HUES64 (cell line): ENCODE measurements around the gene CCDC27. TPM values are rescaled to one million over a fixed set of nuclear protein-coding genes. Genes with fewer than 3 reads are reported as not detected.

ENCODE experiments used
- H3K27ac ChIP-seq: 2 replicates; pipeline ENCODE4 v1.7.0; 2013; ENCODE audit warnings: low read depth, low read length, inconsistent platforms
- H3K27me3 ChIP-seq: 2 replicates; pipeline ENCODE4 v1.6.1; 2013; ENCODE audit warnings: mild to moderate bottlenecking, low read length; ENCODE audit not compliant: insufficient read depth
- H3K36me3 ChIP-seq: 2 replicates; pipeline ENCODE4 v1.6.1; 2013; ENCODE audit warnings: mild to moderate bottlenecking, low read length; ENCODE audit not compliant: insufficient read depth
- H3K4me1 ChIP-seq: 2 replicates; pipeline ENCODE4 v1.6.1; 2013; ENCODE audit warnings: mild to moderate bottlenecking, low read length, moderate library complexity; ENCODE audit not compliant: insufficient read depth
- H3K4me3 ChIP-seq: 2 replicates; pipeline ENCODE4 v1.5.1; 2013; ENCODE audit warnings: mild to moderate bottlenecking, low read length, moderate library complexity
- H3K9ac ChIP-seq: 2 replicates; pipeline ENCODE4 v1.6.1; 2013; ENCODE audit warnings: mild to moderate bottlenecking, low read depth, low read length
- H3K9me3 ChIP-seq: 2 replicates; pipeline ENCODE4 v1.6.1; 2013; ENCODE audit warnings: low read depth, low read length; ENCODE audit not compliant: insufficient read depth
- WGBS: fragments of 150-250, 120-280 bp; methylation state at CpG from one replicate; pipeline ENCODE4 v1.1.7; 2013; ENCODE audit warnings: missing lambda C conversion rate; 5-methylcytosine and 5-hydroxymethylcytosine counted together
- polyA plus RNA-seq, 2 experiments: library from polyadenylated mRNA; stranded (reverse); fragments of 50-300 nt; gene quantifications; one replicate each; pipeline ENCODE4 v1.2.3, GENCODE V29; 2013

CCDC27 gene
- polyA plus RNA-seq (2013, experiment 1 of 2), result 0.05 TPM
- polyA plus RNA-seq (2013, experiment 2 of 2), result not detected

GRCh38 chr1:3752400-3752945 lies at the start of gene CCDC27:
Gene CCDC27, plus strand, starts transcription at chr1:3752450. Its CDS starts 32 bp downstream, at chr1:3752482.
- Histone ChIP-seq H3K27ac (no peak within 1 kb of the TSS), H3K27me3 (peaks cover 14% of the 10 kb centered on the region; the same call in 1 of the 2 replicates), H3K36me3 (no peaks in the 10 kb centered on the region), H3K9me3 (no peaks in the 10 kb centered on the region), H3K9ac (no peak within 1 kb of the TSS), H3K4me1 (no peaks in the 10 kb centered on the region), H3K4me3 (no peak within 1 kb of the TSS)
- WGBS, result 91% methylated on average over 17 of the region's 17 CpGs

GRCh38 chr1:3702528-3702927 lies 49.7 kb upstream of the CCDC27 start:
- Histone ChIP-seq H3K9me3 (no peaks in the 10 kb centered on the region), H3K4me1 (0 out of 2 replicates have a peak, but pooled peaks cover 1% of the 10 kb centered on the region), H3K4me3 (no peak overlapping the region), H3K27ac (no peak overlapping the region), H3K36me3 (no peaks in the 10 kb centered on the region), H3K27me3 (no peaks in the 10 kb centered on the region), H3K9ac (no peak overlapping the region)
- WGBS, result 89% methylated on average over 19 of the region's 19 CpGs

- H3K9ac ChIP-seq, result 0 out of 2 replicates have a peak overlapping the region, but pooled peaks have one; percentile 0
- H3K9me3 ChIP-seq, result no peaks in the 10 kb centered on the region
- no peak overlapping the region for H3K4me3 ChIP-seq
- H3K36me3 ChIP-seq, result no peaks in the 10 kb centered on the region
- peaks cover 1% of the 10 kb centered on the region; the same call in 1 of the 2 replicates for H3K27me3 ChIP-seq
- no peak overlapping the region for H3K27ac ChIP-seq
- WGBS, result 80% methylated on average over 21 of the region's 21 CpGs
- 0 out of 2 replicates have a peak, but pooled peaks cover 6% of the 10 kb centered on the region for H3K4me1 ChIP-seq
These were observed 49.1 kb upstream of the CCDC27 start for GRCh38 chr1:3702990-3703728.

- H3K4me1 ChIP-seq, result 0 out of 2 replicates have a peak, but pooled peaks cover 6% of the 10 kb centered on the region
- no peak overlapping the region for H3K9ac ChIP-seq
- 88% methylated on average over 28 of the region's 28 CpGs for WGBS
- H3K9me3 ChIP-seq, result no peaks in the 10 kb centered on the region
- no peaks in the 10 kb centered on the region for H3K36me3 ChIP-seq
- peaks cover 6% of the 10 kb centered on the region; the same call in 1 of the 2 replicates for H3K27me3 ChIP-seq
- no peak overlapping the region for H3K4me3 ChIP-seq
- no peak overlapping the region for H3K27ac ChIP-seq
These were observed 48.4 kb upstream of the CCDC27 start for GRCh38 chr1:3703786-3704371.

GRCh38 chr1:3705341-3705950 lies 46.8 kb upstream of the CCDC27 start:
- peaks cover 6% of the 10 kb centered on the region; the same call in 1 of the 2 replicates for H3K27me3 ChIP-seq
- WGBS, result 87% methylated on average over 19 of the region's 19 CpGs
- H3K4me3 ChIP-seq, result no peak overlapping the region
- no peaks in the 10 kb centered on the region for H3K9me3 ChIP-seq
- H3K27ac ChIP-seq, result no peak overlapping the region
- peaks cover 12% of the 10 kb centered on the region; the same call in 1 of the 2 replicates for H3K4me1 ChIP-seq
- no peak overlapping the region for H3K9ac ChIP-seq
- H3K36me3 ChIP-seq, result no peaks in the 10 kb centered on the region

- no peaks in the 10 kb centered on the region for H3K9me3 ChIP-seq
- peaks cover 12% of the 10 kb centered on the region; the same call in 1 of the 2 replicates for H3K4me1 ChIP-seq
- H3K9ac ChIP-seq, result no peak overlapping the region
- H3K27ac ChIP-seq, result no peak overlapping the region
- H3K4me3 ChIP-seq, result no peak overlapping the region
- no peaks in the 10 kb centered on the region for H3K36me3 ChIP-seq
- peaks cover 6% of the 10 kb centered on the region; the same call in 1 of the 2 replicates for H3K27me3 ChIP-seq
- WGBS, result 88% methylated on average over 26 of the region's 26 CpGs
These were observed 45.5 kb upstream of the CCDC27 start for GRCh38 chr1:3706651-3707297.

GRCh38 chr1:3707298-3707938 lies 44.8 kb upstream of the CCDC27 start:
- Histone ChIP-seq H3K9me3 (no peaks in the 10 kb centered on the region), H3K36me3 (no peaks in the 10 kb centered on the region), H3K27ac (no peak overlapping the region), H3K9ac (no peak overlapping the region), H3K4me3 (peak overlapping the region; percentile 32; the same call in 1 of the 2 replicates), H3K4me1 (peaks cover 12% of the 10 kb centered on the region; the same call in 1 of the 2 replicates), H3K27me3 (peaks cover 6% of the 10 kb centered on the region; the same call in 1 of the 2 replicates)
- WGBS, result 27% methylated on average over 35 of the region's 35 CpGs

GRCh38 chr1:3707939-3708328 lies 44.3 kb upstream of the CCDC27 start:
- peaks cover 12% of the 10 kb centered on the region; the same call in 1 of the 2 replicates for H3K4me1 ChIP-seq
- H3K9ac ChIP-seq, result no peak overlapping the region
- peak overlapping the region; percentile 32; the same call in 1 of the 2 replicates for H3K4me3 ChIP-seq
- H3K27me3 ChIP-seq, result peaks cover 6% of the 10 kb centered on the region; the same call in 1 of the 2 replicates
- no peaks in the 10 kb centered on the region for H3K36me3 ChIP-seq
- H3K27ac ChIP-seq, result no peak overlapping the region
- no peaks in the 10 kb centered on the region for H3K9me3 ChIP-seq
- WGBS, result 64% methylated on average over 11 of the region's 11 CpGs

GRCh38 chr1:3708791-3709190 lies 43.5 kb upstream of the CCDC27 start:
- H3K27me3 ChIP-seq, result peaks cover 6% of the 10 kb centered on the region; the same call in 1 of the 2 replicates
- 19% methylated on average over 19 of the region's 19 CpGs for WGBS

GRCh38 chr1:3710251-3710650 lies 42.0 kb upstream of the CCDC27 start:
- no peak overlapping the region for H3K27ac ChIP-seq
- H3K4me3 ChIP-seq, result no peak overlapping the region
- no peaks in the 10 kb centered on the region for H3K9me3 ChIP-seq
- WGBS, result 90% methylated on average over 15 of the region's 15 CpGs
- no peaks in the 10 kb centered on the region for H3K36me3 ChIP-seq
- H3K9ac ChIP-seq, result no peak overlapping the region
- peaks cover 12% of the 10 kb centered on the region; the same call in 1 of the 2 replicates for H3K4me1 ChIP-seq
- H3K27me3 ChIP-seq, result peaks cover 6% of the 10 kb centered on the region; the same call in 1 of the 2 replicates

More at GRCh38 chr1:3708791-3709190, 43.5 kb upstream of the CCDC27 start:
- peaks cover 12% of the 10 kb centered on the region; the same call in 1 of the 2 replicates for H3K4me1 ChIP-seq
- H3K36me3 ChIP-seq, result no peaks in the 10 kb centered on the region
- no peak overlapping the region for H3K9ac ChIP-seq
- H3K4me3 ChIP-seq, result no peak overlapping the region
- H3K9me3 ChIP-seq, result no peaks in the 10 kb centered on the region
- H3K27ac ChIP-seq, result no peak overlapping the region
